ENCODE measurements around the gene LRRC57.
A peak's percentile ranks its signal among the peaks of the same experiment; 100 is the strongest.

Gene LRRC57

GRCh38 chr15:42548249-42549031, at the start of gene LRRC57, which contains the start of gene HAUS2:
TSS of gene LRRC57 (minus strand) at chr15:42548793. CDS start at chr15:42548434, 359 bp downstream.
TSS of gene HAUS2 (plus strand) at chr15:42548838. CDS start at chr15:42548873, 35 bp downstream.
- Histone ChIP-seq H3K36me3 (ENCODE audit: control insufficient read depth, insufficient read depth, low read length) (no peaks in the 10 kb centered on the region), H3K4me3 (ENCODE audit: low read depth, low read length) (peak within 1 kb of the TSS; percentile 100), H3K27me3 (ENCODE audit: control insufficient read depth, insufficient read depth, low read length) (no peaks in the 10 kb centered on the region), H3K9me3 (ENCODE audit: control insufficient read depth, insufficient read depth, low read length) (no peaks in the 10 kb centered on the region), H3K9ac (ENCODE audit: low read depth, low read length) (peak within 1 kb of the TSS; percentile 98), H3K4me1 (ENCODE audit: control insufficient read depth, insufficient read depth, low read length) (no peaks in the 10 kb centered on the region)

- Histone ChIP-seq H3K9me3 (ENCODE audit: control insufficient read depth, insufficient read depth, low read length) (no peaks in the 10 kb centered on the region), H3K36me3 (ENCODE audit: control insufficient read depth, insufficient read depth, low read length) (no peaks in the 10 kb centered on the region), H3K4me3 (ENCODE audit: low read depth, low read length) (no peak overlapping the region), H3K27me3 (ENCODE audit: control insufficient read depth, insufficient read depth, low read length) (no peaks in the 10 kb centered on the region), H3K4me1 (ENCODE audit: control insufficient read depth, insufficient read depth, low read length) (peaks cover 4% of the 10 kb centered on the region), H3K9ac (ENCODE audit: low read depth, low read length) (no peak overlapping the region)
Observed at GRCh38 chr15:42595626-42596240, 47.1 kb upstream of the LRRC57 start.

- Histone ChIP-seq H3K27me3 (ENCODE audit: control insufficient read depth, insufficient read depth, low read length) (no peaks in the 10 kb centered on the region), H3K36me3 (ENCODE audit: control insufficient read depth, insufficient read depth, low read length) (no peaks in the 10 kb centered on the region), H3K4me1 (ENCODE audit: control insufficient read depth, insufficient read depth, low read length) (peaks cover 4% of the 10 kb centered on the region), H3K9me3 (ENCODE audit: control insufficient read depth, insufficient read depth, low read length) (no peaks in the 10 kb centered on the region), H3K9ac (ENCODE audit: low read depth, low read length) (no peak overlapping the region), H3K4me3 (ENCODE audit: low read depth, low read length) (no peak overlapping the region)
Observed at GRCh38 chr15:42594095-42594494, 45.5 kb upstream of the LRRC57 start.

GRCh38 chr15:42593143-42593542, 44.5 kb upstream of the LRRC57 start:
- Histone ChIP-seq H3K4me1 (ENCODE audit: control insufficient read depth, insufficient read depth, low read length) (peaks cover 4% of the 10 kb centered on the region), H3K36me3 (ENCODE audit: control insufficient read depth, insufficient read depth, low read length) (no peaks in the 10 kb centered on the region), H3K27me3 (ENCODE audit: control insufficient read depth, insufficient read depth, low read length) (no peaks in the 10 kb centered on the region), H3K9ac (ENCODE audit: low read depth, low read length) (no peak overlapping the region), H3K9me3 (ENCODE audit: control insufficient read depth, insufficient read depth, low read length) (no peaks in the 10 kb centered on the region), H3K4me3 (ENCODE audit: low read depth, low read length) (no peak overlapping the region)

GRCh38 chr15:42592716-42593115, 44.1 kb upstream of the LRRC57 start:
- H3K4me1 ChIP-seq (ENCODE audit: control insufficient read depth, insufficient read depth, low read length) = peaks cover 4% of the 10 kb centered on the region
- H3K9me3 ChIP-seq (ENCODE audit: control insufficient read depth, insufficient read depth, low read length) = no peaks in the 10 kb centered on the region
- no peak overlapping the region for H3K4me3 ChIP-seq (ENCODE audit: low read depth, low read length)

GRCh38 chr15:42591238-42591934, 42.8 kb upstream of the LRRC57 start:
- Histone ChIP-seq H3K4me3 (ENCODE audit: low read depth, low read length) (no peak overlapping the region), H3K9ac (ENCODE audit: low read depth, low read length) (no peak overlapping the region), H3K36me3 (ENCODE audit: control insufficient read depth, insufficient read depth, low read length) (no peaks in the 10 kb centered on the region), H3K4me1 (ENCODE audit: control insufficient read depth, insufficient read depth, low read length) (peaks cover 4% of the 10 kb centered on the region), H3K9me3 (ENCODE audit: control insufficient read depth, insufficient read depth, low read length) (no peaks in the 10 kb centered on the region), H3K27me3 (ENCODE audit: control insufficient read depth, insufficient read depth, low read length) (no peaks in the 10 kb centered on the region)

More at GRCh38 chr15:42592716-42593115, 44.1 kb upstream of the LRRC57 start:
- Histone ChIP-seq H3K27me3 (ENCODE audit: control insufficient read depth, insufficient read depth, low read length) (no peaks in the 10 kb centered on the region), H3K9ac (ENCODE audit: low read depth, low read length) (no peak overlapping the region), H3K36me3 (ENCODE audit: control insufficient read depth, insufficient read depth, low read length) (no peaks in the 10 kb centered on the region)

GRCh38 chr15:42590619-42591237, 42.1 kb upstream of the LRRC57 start:
- Histone ChIP-seq H3K4me1 (ENCODE audit: control insufficient read depth, insufficient read depth, low read length) (peaks cover 4% of the 10 kb centered on the region), H3K4me3 (ENCODE audit: low read depth, low read length) (no peak overlapping the region), H3K9me3 (ENCODE audit: control insufficient read depth, insufficient read depth, low read length) (no peaks in the 10 kb centered on the region), H3K27me3 (ENCODE audit: control insufficient read depth, insufficient read depth, low read length) (no peaks in the 10 kb centered on the region), H3K9ac (ENCODE audit: low read depth, low read length) (no peak overlapping the region), H3K36me3 (ENCODE audit: control insufficient read depth, insufficient read depth, low read length) (no peaks in the 10 kb centered on the region)

- H3K9me3 ChIP-seq (ENCODE audit: control insufficient read depth, insufficient read depth, low read length) = no peaks in the 10 kb centered on the region
- H3K36me3 ChIP-seq (ENCODE audit: control insufficient read depth, insufficient read depth, low read length) = no peaks in the 10 kb centered on the region
- H3K4me1 ChIP-seq (ENCODE audit: control insufficient read depth, insufficient read depth, low read length) = peaks cover 12% of the 10 kb centered on the region
- no peak overlapping the region for H3K4me3 ChIP-seq (ENCODE audit: low read depth, low read length)
- peaks cover 25% of the 10 kb centered on the region for H3K27me3 ChIP-seq (ENCODE audit: control insufficient read depth, insufficient read depth, low read length)
- no peak overlapping the region for H3K9ac ChIP-seq (ENCODE audit: low read depth, low read length)
Observed at GRCh38 chr15:42584031-42584765, 35.6 kb upstream of the LRRC57 start.

GRCh38 chr15:42582569-42583375, 34.2 kb upstream of the LRRC57 start:
- Histone ChIP-seq H3K4me1 (ENCODE audit: control insufficient read depth, insufficient read depth, low read length) (peaks cover 12% of the 10 kb centered on the region), H3K27me3 (ENCODE audit: control insufficient read depth, insufficient read depth, low read length) (peaks cover 35% of the 10 kb centered on the region), H3K4me3 (ENCODE audit: low read depth, low read length) (no peak overlapping the region), H3K9me3 (ENCODE audit: control insufficient read depth, insufficient read depth, low read length) (no peaks in the 10 kb centered on the region), H3K9ac (ENCODE audit: low read depth, low read length) (no peak overlapping the region), H3K36me3 (ENCODE audit: control insufficient read depth, insufficient read depth, low read length) (no peaks in the 10 kb centered on the region)

GRCh38 chr15:42581272-42581730, 32.7 kb upstream of the LRRC57 start:
- H3K4me1 ChIP-seq (ENCODE audit: control insufficient read depth, insufficient read depth, low read length) = peaks cover 14% of the 10 kb centered on the region
- H3K9ac ChIP-seq (ENCODE audit: low read depth, low read length) = peak overlapping the region; percentile 57
- no peaks in the 10 kb centered on the region for H3K36me3 ChIP-seq (ENCODE audit: control insufficient read depth, insufficient read depth, low read length)
- peaks cover 48% of the 10 kb centered on the region for H3K27me3 ChIP-seq (ENCODE audit: control insufficient read depth, insufficient read depth, low read length)
- H3K9me3 ChIP-seq (ENCODE audit: control insufficient read depth, insufficient read depth, low read length) = no peaks in the 10 kb centered on the region
- H3K4me3 ChIP-seq (ENCODE audit: low read depth, low read length) = peak overlapping the region; percentile 58

All from iPS-15b (cell line).